Measurements from ENCODE around the gene CYP27A1.

CYP27A1 gene

GRCh38 chr2:218788529-218789255 lies 6.7 kb downstream of the CYP27A1 start:
- no peak overlapping the region for H3K27ac ChIP-seq (ENCODE audit: low read depth, low read length)
- no peak overlapping the region for H3K18ac ChIP-seq (ENCODE audit: low read length)
- H2BK12ac ChIP-seq (ENCODE audit: low read length), result no peak overlapping the region
- H2AK5ac ChIP-seq (ENCODE audit: low read length), result no peak overlapping the region
- DNase-seq, result no peak
- no peak overlapping the region for H3K4me3 ChIP-seq (ENCODE audit: low read depth, low read length)
- no peak overlapping the region for H2BK120ac ChIP-seq (ENCODE audit: insufficient read depth, low read length, poor library complexity)
- no peak overlapping the region for H3K14ac ChIP-seq (ENCODE audit: low read length)
- H3K27me3 ChIP-seq (ENCODE audit: insufficient read depth, low read length), result no peaks in the 10 kb centered on the region
- H4K12ac ChIP-seq (ENCODE audit: low read depth, low read length), result no peak overlapping the region
- no peak overlapping the region for H3K4me2 ChIP-seq (ENCODE audit: low read length)
- no peak overlapping the region for H3K23ac ChIP-seq (ENCODE audit: low read length)
- H3K36me3 ChIP-seq (ENCODE audit: control insufficient read depth in 1 of 2, insufficient read depth in 2 of 2, low read length in 2 of 2), result no peaks in the 10 kb centered on the region
- H3K9me3 ChIP-seq (ENCODE audit: insufficient read depth, low read depth, low read length), result no peaks in the 10 kb centered on the region
- WGBS (ENCODE audit: extremely low coverage, insufficient coverage, insufficient read length), result no CpG with 5 or more reads among the region's 2 CpGs
- H4K91ac ChIP-seq (ENCODE audit: low read depth, low read length), result no peak overlapping the region
- H3K4ac ChIP-seq (ENCODE audit: low read depth, low read length), result no peak overlapping the region
- H3K79me1 ChIP-seq (ENCODE audit: low read length), result no peaks in the 10 kb centered on the region
- H2AFZ ChIP-seq (ENCODE audit: insufficient read depth, low read length, poor library complexity), result no peak overlapping the region
- H2BK5ac ChIP-seq (ENCODE audit: low read depth, low read length, poor library complexity), result no peak overlapping the region
- no peak overlapping the region for H3K9ac ChIP-seq (ENCODE audit: low read length)
- no peaks in the 10 kb centered on the region for H3K4me1 ChIP-seq (ENCODE audit: control insufficient read depth in 1 of 2, insufficient read depth in 2 of 2, low read length in 2 of 2)
- no peak overlapping the region for H4K8ac ChIP-seq (ENCODE audit: low read depth, low read length)
- no peaks in the 10 kb centered on the region for H3K79me2 ChIP-seq (ENCODE audit: control insufficient read depth, insufficient read depth, low read length, poor library complexity)

- Histone ChIP-seq H4K12ac (ENCODE audit: low read depth, low read length) (no peak overlapping the region), H3K14ac (ENCODE audit: low read length) (no peak overlapping the region), H2AFZ (ENCODE audit: insufficient read depth, low read length, poor library complexity) (no peak overlapping the region), H3K27ac (ENCODE audit: low read depth, low read length) (no peak overlapping the region), H2AK5ac (ENCODE audit: low read length) (no peak overlapping the region), H3K23ac (ENCODE audit: low read length) (no peak overlapping the region), H3K79me1 (ENCODE audit: low read length) (no peaks in the 10 kb centered on the region), H3K27me3 (ENCODE audit: insufficient read depth, low read length) (no peaks in the 10 kb centered on the region), H3K4me3 (ENCODE audit: low read depth, low read length) (no peak overlapping the region), H3K36me3 (ENCODE audit: control insufficient read depth in 1 of 2, insufficient read depth in 2 of 2, low read length in 2 of 2) (no peaks in the 10 kb centered on the region), H3K4me1 (ENCODE audit: control insufficient read depth in 1 of 2, insufficient read depth in 2 of 2, low read length in 2 of 2) (no peaks in the 10 kb centered on the region), H3K18ac (ENCODE audit: low read length) (no peak overlapping the region), H4K8ac (ENCODE audit: low read depth, low read length) (no peak overlapping the region), H3K79me2 (ENCODE audit: control insufficient read depth, insufficient read depth, low read length, poor library complexity) (no peaks in the 10 kb centered on the region), H3K9me3 (ENCODE audit: insufficient read depth, low read depth, low read length) (no peaks in the 10 kb centered on the region), H2BK120ac (ENCODE audit: insufficient read depth, low read length, poor library complexity) (no peak overlapping the region), H3K4ac (ENCODE audit: low read depth, low read length) (no peak overlapping the region), H3K4me2 (ENCODE audit: low read length) (no peak overlapping the region), H2BK5ac (ENCODE audit: low read depth, low read length, poor library complexity) (no peak overlapping the region), H2BK12ac (ENCODE audit: low read length) (no peak overlapping the region), H3K9ac (ENCODE audit: low read length) (no peak overlapping the region), H4K91ac (ENCODE audit: low read depth, low read length) (no peak overlapping the region)
- no CpG with 5 or more reads among the region's 1 CpG for WGBS (ENCODE audit: extremely low coverage, insufficient coverage, insufficient read length)
- no peak for DNase-seq
Measured at GRCh38 chr2:218792433-218792832, 10.5 kb downstream of the CYP27A1 start.

GRCh38 chr2:218796691-218797090 lies 14.7 kb downstream of the CYP27A1 start:
- no peak overlapping the region for H3K23ac ChIP-seq (ENCODE audit: low read length)
- no peak overlapping the region for H4K91ac ChIP-seq (ENCODE audit: low read depth, low read length)
- H3K4me3 ChIP-seq (ENCODE audit: low read depth, low read length), result no peak overlapping the region
- H3K79me1 ChIP-seq (ENCODE audit: low read length), result no peaks in the 10 kb centered on the region
- H4K8ac ChIP-seq (ENCODE audit: low read depth, low read length), result no peak overlapping the region
- no peak overlapping the region for H2BK120ac ChIP-seq (ENCODE audit: insufficient read depth, low read length, poor library complexity)
- no peaks in the 10 kb centered on the region for H3K9me3 ChIP-seq (ENCODE audit: insufficient read depth, low read depth, low read length)
- no peak overlapping the region for H3K9ac ChIP-seq (ENCODE audit: low read length)
- H2BK5ac ChIP-seq (ENCODE audit: low read depth, low read length, poor library complexity), result no peak overlapping the region
- H3K4me2 ChIP-seq (ENCODE audit: low read length), result no peak overlapping the region
- no peak overlapping the region for H3K27ac ChIP-seq (ENCODE audit: low read depth, low read length)
- no peak overlapping the region for H3K18ac ChIP-seq (ENCODE audit: low read length)
- no peaks in the 10 kb centered on the region for H3K27me3 ChIP-seq (ENCODE audit: insufficient read depth, low read length)
- H2AK5ac ChIP-seq (ENCODE audit: low read length), result no peak overlapping the region
- no peak overlapping the region for H2AFZ ChIP-seq (ENCODE audit: insufficient read depth, low read length, poor library complexity)
- no peak overlapping the region for H2BK12ac ChIP-seq (ENCODE audit: low read length)
- H3K4ac ChIP-seq (ENCODE audit: low read depth, low read length), result no peak overlapping the region
- no peaks in the 10 kb centered on the region for H3K79me2 ChIP-seq (ENCODE audit: control insufficient read depth, insufficient read depth, low read length, poor library complexity)
- DNase-seq, result no peak
- no CpG with 5 or more reads among the region's 4 CpGs for WGBS (ENCODE audit: extremely low coverage, insufficient coverage, insufficient read length)
- H3K14ac ChIP-seq (ENCODE audit: low read length), result no peak overlapping the region
- no peaks in the 10 kb centered on the region for H3K36me3 ChIP-seq (ENCODE audit: control insufficient read depth in 1 of 2, insufficient read depth in 2 of 2, low read length in 2 of 2)
- H4K12ac ChIP-seq (ENCODE audit: low read depth, low read length), result no peak overlapping the region
- H3K4me1 ChIP-seq (ENCODE audit: control insufficient read depth in 1 of 2, insufficient read depth in 2 of 2, low read length in 2 of 2), result no peaks in the 10 kb centered on the region

- no peaks in the 10 kb centered on the region for H3K36me3 ChIP-seq (ENCODE audit: control insufficient read depth in 1 of 2, insufficient read depth in 2 of 2, low read length in 2 of 2)
- H2AFZ ChIP-seq (ENCODE audit: insufficient read depth, low read length, poor library complexity), result no peak overlapping the region
- no peaks in the 10 kb centered on the region for H3K79me1 ChIP-seq (ENCODE audit: low read length)
- no peak overlapping the region for H2BK5ac ChIP-seq (ENCODE audit: low read depth, low read length, poor library complexity)
- H2BK120ac ChIP-seq (ENCODE audit: insufficient read depth, low read length, poor library complexity), result no peak overlapping the region
- no peak overlapping the region for H4K8ac ChIP-seq (ENCODE audit: low read depth, low read length)
- H3K4ac ChIP-seq (ENCODE audit: low read depth, low read length), result no peak overlapping the region
- H3K9ac ChIP-seq (ENCODE audit: low read length), result no peak overlapping the region
- no peak overlapping the region for H3K18ac ChIP-seq (ENCODE audit: low read length)
- H3K27me3 ChIP-seq (ENCODE audit: insufficient read depth, low read length), result no peaks in the 10 kb centered on the region
- no peaks in the 10 kb centered on the region for H3K9me3 ChIP-seq (ENCODE audit: insufficient read depth, low read depth, low read length)
- H3K4me3 ChIP-seq (ENCODE audit: low read depth, low read length), result no peak overlapping the region
- no CpG with 5 or more reads among the region's 12 CpGs for WGBS (ENCODE audit: extremely low coverage, insufficient coverage, insufficient read length)
- no peak for DNase-seq
- no peak overlapping the region for H3K23ac ChIP-seq (ENCODE audit: low read length)
- no peak overlapping the region for H4K91ac ChIP-seq (ENCODE audit: low read depth, low read length)
- no peak overlapping the region for H2AK5ac ChIP-seq (ENCODE audit: low read length)
- H3K27ac ChIP-seq (ENCODE audit: low read depth, low read length), result no peak overlapping the region
- H3K79me2 ChIP-seq (ENCODE audit: control insufficient read depth, insufficient read depth, low read length, poor library complexity), result no peaks in the 10 kb centered on the region
- no peak overlapping the region for H3K14ac ChIP-seq (ENCODE audit: low read length)
- H4K12ac ChIP-seq (ENCODE audit: low read depth, low read length), result no peak overlapping the region
- no peak overlapping the region for H3K4me2 ChIP-seq (ENCODE audit: low read length)
- no peak overlapping the region for H2BK12ac ChIP-seq (ENCODE audit: low read length)
- H3K4me1 ChIP-seq (ENCODE audit: control insufficient read depth in 1 of 2, insufficient read depth in 2 of 2, low read length in 2 of 2), result no peaks in the 10 kb centered on the region
Measured at GRCh38 chr2:218798767-218799504, 17.0 kb downstream of the CYP27A1 start.
